ENCODE measurements around the gene SERTM2. TPM values are rescaled to one million over a fixed set of nuclear protein-coding genes. Genes with fewer than 3 reads are reported as not detected.

Gene SERTM2
- total RNA-seq, 1 experiment from 2014 or later, result not detected

- H3K9me2 ChIP-seq (ENCODE audit: insufficient read depth), result no peaks in the 10 kb centered on the region
- ChIA-PET CTCF (no interaction called here), RAD21 (ENCODE audit: low non-redundant PET in 1 of 2, low total read pairs in 2 of 2, uncharacterized antibody in 2 of 2, unreplicated experiment in 2 of 2) (no interaction called here), POLR2A (no interaction called here)
- no peak overlapping the region for H3K4me2 ChIP-seq (ENCODE audit: low read length)
- no peaks in the 10 kb centered on the region for H4K20me1 ChIP-seq (ENCODE audit: insufficient read depth)
- BruUV-seq (replicated peaks), result no TSS peak
- no peak for TF ChIP-seq REST (IDR thresholded peaks at IDR 0.05; ENCODE audit: low read depth)
- TF ChIP-seq TCF7L2 (IDR thresholded peaks at IDR 0.05; ENCODE audit: borderline replicate concordance, extremely low read depth, insufficient read depth, insufficient read length), result no peak
- TF ChIP-seq ELF1 (IDR thresholded peaks at IDR 0.05; ENCODE audit: borderline replicate concordance, low read depth), result no peak
- TF ChIP-seq, protein P1, sequence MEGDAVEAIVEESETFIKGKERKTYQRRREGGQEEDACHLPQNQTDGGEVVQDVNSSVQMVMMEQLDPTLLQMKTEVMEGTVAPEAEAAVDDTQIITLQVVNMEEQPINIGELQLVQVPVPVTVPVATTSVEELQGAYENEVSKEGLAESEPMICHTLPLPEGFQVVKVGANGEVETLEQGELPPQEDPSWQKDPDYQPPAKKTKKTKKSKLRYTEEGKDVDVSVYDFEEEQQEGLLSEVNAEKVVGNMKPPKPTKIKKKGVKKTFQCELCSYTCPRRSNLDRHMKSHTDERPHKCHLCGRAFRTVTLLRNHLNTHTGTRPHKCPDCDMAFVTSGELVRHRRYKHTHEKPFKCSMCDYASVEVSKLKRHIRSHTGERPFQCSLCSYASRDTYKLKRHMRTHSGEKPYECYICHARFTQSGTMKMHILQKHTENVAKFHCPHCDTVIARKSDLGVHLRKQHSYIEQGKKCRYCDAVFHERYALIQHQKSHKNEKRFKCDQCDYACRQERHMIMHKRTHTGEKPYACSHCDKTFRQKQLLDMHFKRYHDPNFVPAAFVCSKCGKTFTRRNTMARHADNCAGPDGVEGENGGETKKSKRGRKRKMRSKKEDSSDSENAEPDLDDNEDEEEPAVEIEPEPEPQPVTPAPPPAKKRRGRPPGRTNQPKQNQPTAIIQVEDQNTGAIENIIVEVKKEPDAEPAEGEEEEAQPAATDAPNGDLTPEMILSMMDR (IDR thresholded peaks at IDR 0.05 in 2 of 3, conservative IDR thresholded peaks at IDR 0.05 in 1 of 3; ENCODE audit: borderline replicate concordance in 1 of 3, insufficient read depth in 1 of 3, low read depth in 2 of 3, low read length in 2 of 3), result no peak
- TF ChIP-seq RAD21 (IDR thresholded peaks at IDR 0.05; ENCODE audit: low read depth), result no peak
- no peak for TF ChIP-seq MAX (IDR thresholded peaks at IDR 0.05)
- TF ChIP-seq ZNF274 (IDR thresholded peaks at IDR 0.05; ENCODE audit: low read depth, low read length), result no peak
- TF ChIP-seq EZH2 (IDR thresholded peaks at IDR 0.05), result no peak
- TF ChIP-seq, protein P2, sequence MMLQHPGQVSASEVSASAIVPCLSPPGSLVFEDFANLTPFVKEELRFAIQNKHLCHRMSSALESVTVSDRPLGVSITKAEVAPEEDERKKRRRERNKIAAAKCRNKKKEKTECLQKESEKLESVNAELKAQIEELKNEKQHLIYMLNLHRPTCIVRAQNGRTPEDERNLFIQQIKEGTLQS (IDR thresholded peaks at IDR 0.05), result no peak
- TF ChIP-seq SP1 (IDR thresholded peaks at IDR 0.05; ENCODE audit: low read depth), result no peak
- TF ChIP-seq JUND (IDR thresholded peaks at IDR 0.05), result no peak
- TF ChIP-seq SRF (IDR thresholded peaks at IDR 0.05; ENCODE audit: low read depth), result no peak
- intact Hi-C loops (cut with micrococcal nuclease), result no loop called here
- no peak overlapping the region for H3K4me3 ChIP-seq (replicated peaks in 1 of 2; ENCODE audit: low read depth in 1 of 2, low read length in 2 of 2)
- DNase-seq (ENCODE audit: low read depth, low spot score) (no peak), ATAC-seq (no peak)
- 0 out of 2 replicates have a peak, but pooled peaks cover 2% of the 10 kb centered on the region for H3K27me3 ChIP-seq (ENCODE audit: insufficient read depth, low read length)
- no peaks in the 10 kb centered on the region for H3K36me3 ChIP-seq (ENCODE audit: control insufficient read depth in 1 of 2, insufficient read depth in 2 of 2, low read length in 2 of 2)
- H3K9me3 ChIP-seq (ENCODE audit: control insufficient read depth in 1 of 2, insufficient read depth in 1 of 2, low read depth in 1 of 2, low read length in 2 of 2), result no peaks in the 10 kb centered on the region
- no peak overlapping the region for H2AFZ ChIP-seq (ENCODE audit: low read depth, low read length, poor library complexity, severe bottlenecking)
- H3K4me1 ChIP-seq (ENCODE audit: control insufficient read depth in 1 of 2, insufficient read depth in 2 of 2, low read length in 2 of 2), result no peaks in the 10 kb centered on the region
- H3K79me2 ChIP-seq (ENCODE audit: insufficient read depth, low read length), result no peaks in the 10 kb centered on the region
- H3K9ac ChIP-seq (ENCODE audit: low read length), result no peak overlapping the region
- no peak overlapping the region for H3K27ac ChIP-seq (ENCODE audit: low read depth, low read length)
Measured at GRCh38 chrX:111506826-111507225, 4.6 kb upstream of the SERTM2 start.

All from HCT116 (cell line).